Suprapubic skin (tissue), 4 donors: ENCODE measurements around the gene DMKN. TPM values are rescaled to one million over a fixed set of nuclear protein-coding genes. Genes with fewer than 3 reads are reported as not detected.
"Not testable (repeated sequence)": the region's sequence is repeated elsewhere in the genome, so short reads cannot be mapped to it uniquely, and the experiment has no call there.

Source experiments
- DNase-seq, 2 donors: peaks; one replicate each; pipeline ENCODE4 v3.0.0-alpha.2; 2019; ENCODE audit warnings: low spot score in 2 of 2
- H3K27ac ChIP-seq: fragments of 200-600 bp; sonication (generic); one replicate; pipeline ENCODE4 v1.5.1; 2019
- H3K27me3 ChIP-seq: fragments of 200-600 bp; sonication (generic); one replicate; pipeline ENCODE4 v1.5.1; 2019
- H3K36me3 ChIP-seq: fragments of 200-600 bp; sonication (generic); one replicate; pipeline ENCODE4 v1.5.1; 2019
- H3K4me1 ChIP-seq: fragments of 200-600 bp; sonication (generic); one replicate; pipeline ENCODE4 v1.5.1; 2019
- H3K4me3 ChIP-seq: fragments of 200-600 bp; sonication (generic); one replicate; pipeline ENCODE4 v1.5.1; 2019; ENCODE audit warnings: mild to moderate bottlenecking
- H3K9me3 ChIP-seq: fragments of 200-600 bp; sonication (generic); one replicate; pipeline ENCODE4 v1.5.1; 2019
- EP300 ChIP-seq: sonication (generic); formaldehyde crosslinking; IDR thresholded peaks from one replicate; pipeline ENCODE4 v1.6.1; 2017; ENCODE audit warnings: antibody characterized with exemption
- POLR2A ChIP-seq, 2 donors: fragments of 450-650 bp; IDR thresholded peaks; one replicate each; pipeline ENCODE4 v1.6.1; 2017; ENCODE audit warnings: antibody characterized with exemption in 2 of 2, mild to moderate bottlenecking in 2 of 2, moderate library complexity in 2 of 2
- POLR2AphosphoS5 ChIP-seq, 3 donors: sonication (generic); formaldehyde crosslinking; IDR thresholded peaks; one replicate each; pipeline ENCODE4 v1.6.1; 2017; ENCODE audit warnings: antibody characterized with exemption in 3 of 3
- WGBS: methylation state at CpG from one replicate; pipeline ENCODE4 v1.1.5; 2018; 5-methylcytosine and 5-hydroxymethylcytosine counted together
- total RNA-seq, 4 donors: library from RNA; depleted of rRNA; stranded (reverse); fragments of >200 nt; gene quantifications; one replicate each; pipeline ENCODE4 v1.1.0, GENCODE V29; 2016
- TF ChIP-seq, protein P1 (sequence below), 2 donors: fragments of 200-600 bp in 1 of 2; fragments of 450-650 bp in 1 of 2; sonication (generic) in 1 of 2; IDR thresholded peaks; one replicate each; pipeline ENCODE4 v1.5.1; 2016 to 2019; ENCODE audit warnings: antibody characterized with exemption in 2 of 2, mild to moderate bottlenecking in 1 of 2, moderate library complexity in 1 of 2

DMKN gene
- total RNA-seq, 4 donors from 2014 or later, result 2,237 to 6,229 (median 5,437) TPM

DNA sequence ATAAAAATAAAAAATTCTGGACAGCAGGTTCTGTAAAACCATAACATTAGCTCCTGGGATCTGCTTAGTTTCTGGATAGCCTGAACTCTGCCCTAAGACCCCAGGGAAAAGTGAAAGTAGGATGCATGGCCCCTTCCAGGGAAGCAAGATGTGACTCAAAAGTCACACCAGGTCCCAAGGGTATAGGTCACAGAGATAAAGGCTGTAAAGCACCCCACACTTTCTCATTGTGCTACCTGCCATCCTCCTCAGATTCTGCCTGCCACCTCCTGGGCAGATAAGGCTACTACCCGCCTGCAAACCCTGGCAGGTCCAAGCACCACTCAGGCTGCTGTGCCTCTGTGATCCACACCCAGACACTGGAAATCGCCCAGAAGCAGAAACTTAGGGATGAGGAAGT lies 44.8 kb downstream of the DMKN start:
- TF ChIP-seq POLR2A (IDR thresholded peaks at IDR 0.05) (no peak), EP300 (no peak), POLR2AphosphoS5 (IDR thresholded peaks at IDR 0.05) (no peak)
- TF ChIP-seq, protein P1, sequence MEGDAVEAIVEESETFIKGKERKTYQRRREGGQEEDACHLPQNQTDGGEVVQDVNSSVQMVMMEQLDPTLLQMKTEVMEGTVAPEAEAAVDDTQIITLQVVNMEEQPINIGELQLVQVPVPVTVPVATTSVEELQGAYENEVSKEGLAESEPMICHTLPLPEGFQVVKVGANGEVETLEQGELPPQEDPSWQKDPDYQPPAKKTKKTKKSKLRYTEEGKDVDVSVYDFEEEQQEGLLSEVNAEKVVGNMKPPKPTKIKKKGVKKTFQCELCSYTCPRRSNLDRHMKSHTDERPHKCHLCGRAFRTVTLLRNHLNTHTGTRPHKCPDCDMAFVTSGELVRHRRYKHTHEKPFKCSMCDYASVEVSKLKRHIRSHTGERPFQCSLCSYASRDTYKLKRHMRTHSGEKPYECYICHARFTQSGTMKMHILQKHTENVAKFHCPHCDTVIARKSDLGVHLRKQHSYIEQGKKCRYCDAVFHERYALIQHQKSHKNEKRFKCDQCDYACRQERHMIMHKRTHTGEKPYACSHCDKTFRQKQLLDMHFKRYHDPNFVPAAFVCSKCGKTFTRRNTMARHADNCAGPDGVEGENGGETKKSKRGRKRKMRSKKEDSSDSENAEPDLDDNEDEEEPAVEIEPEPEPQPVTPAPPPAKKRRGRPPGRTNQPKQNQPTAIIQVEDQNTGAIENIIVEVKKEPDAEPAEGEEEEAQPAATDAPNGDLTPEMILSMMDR (IDR thresholded peaks at IDR 0.05), result peak; percentile 61 to 68

DNA sequence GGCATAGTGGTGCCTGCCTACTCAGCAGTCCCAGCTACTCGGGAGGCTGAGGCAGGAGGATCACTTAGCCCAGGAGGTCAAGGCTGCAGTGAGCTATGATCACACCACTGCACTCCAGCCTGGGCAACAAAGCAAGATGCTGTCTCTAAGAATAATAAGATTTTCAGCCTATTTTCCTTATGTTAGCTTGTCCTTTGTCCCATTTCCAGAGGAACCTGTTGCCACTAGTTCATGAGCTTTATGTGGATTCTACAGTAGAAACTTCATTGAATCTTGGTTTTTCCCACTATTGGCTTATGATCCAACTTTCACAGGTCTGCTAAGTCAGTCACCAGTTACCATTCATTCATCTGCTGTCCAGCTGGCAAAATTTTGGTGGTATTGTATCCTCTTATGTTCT lies 47.2 kb downstream of the DMKN start:
- DNase-seq, result no peak
- H3K4me1 ChIP-seq, result peaks cover 3% of the 10 kb centered on the region
- no peaks in the 10 kb centered on the region for H3K9me3 ChIP-seq
- H3K36me3 ChIP-seq, result no peaks in the 10 kb centered on the region
- no peaks in the 10 kb centered on the region for H3K27me3 ChIP-seq
- H3K4me3 ChIP-seq, result no peak overlapping the region
- WGBS, result 100% methylated on average over 1 of the region's 1 CpG
- TF ChIP-seq POLR2AphosphoS5 (IDR thresholded peaks at IDR 0.05), result no peak
- no peak for TF ChIP-seq POLR2A (IDR thresholded peaks at IDR 0.05)
- TF ChIP-seq EP300, result no peak
- TF ChIP-seq, protein P1 (IDR thresholded peaks at IDR 0.05), result no peak
- H3K27ac ChIP-seq, result no peak overlapping the region

More for the DNA sequence above, 44.8 kb downstream of the DMKN start:
- no peaks in the 10 kb centered on the region for H3K27me3 ChIP-seq
- no peaks in the 10 kb centered on the region for H3K4me1 ChIP-seq
- 15% methylated on average over 2 of the region's 2 CpGs for WGBS
- no peaks in the 10 kb centered on the region for H3K9me3 ChIP-seq
- no peak overlapping the region for H3K27ac ChIP-seq
- DNase-seq, result no peak
- H3K4me3 ChIP-seq, result no peak overlapping the region
- H3K36me3 ChIP-seq, result no peaks in the 10 kb centered on the region

DNA sequence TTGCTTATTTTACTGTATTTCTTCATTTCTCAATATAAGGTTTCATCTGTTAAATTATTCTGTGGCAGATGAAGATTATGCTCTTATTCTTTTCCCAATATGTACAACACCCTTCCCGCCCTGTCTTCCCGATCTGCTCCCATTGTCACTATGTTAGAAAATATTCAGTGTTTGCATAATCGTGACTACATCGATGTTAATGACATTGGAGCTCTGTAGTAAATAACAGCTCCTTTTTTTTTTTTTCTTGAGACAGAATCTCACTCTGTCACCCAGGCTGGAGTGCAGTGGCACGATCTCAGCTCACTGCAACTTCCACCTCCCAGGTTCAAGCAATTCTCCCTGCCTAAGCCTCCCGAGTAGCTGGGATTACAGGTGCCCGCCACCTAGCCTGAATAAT lies 50.5 kb downstream of the DMKN start:
- H3K9me3 ChIP-seq, DNase-seq, H3K27me3 ChIP-seq, H3K27ac ChIP-seq, H3K36me3 ChIP-seq, H3K4me3 ChIP-seq: not testable (repeated sequence)
- H3K4me1 ChIP-seq, result peaks cover 16% of the 10 kb centered on the region
- 68% methylated on average over 7 of the region's 7 CpGs for WGBS

DNA sequence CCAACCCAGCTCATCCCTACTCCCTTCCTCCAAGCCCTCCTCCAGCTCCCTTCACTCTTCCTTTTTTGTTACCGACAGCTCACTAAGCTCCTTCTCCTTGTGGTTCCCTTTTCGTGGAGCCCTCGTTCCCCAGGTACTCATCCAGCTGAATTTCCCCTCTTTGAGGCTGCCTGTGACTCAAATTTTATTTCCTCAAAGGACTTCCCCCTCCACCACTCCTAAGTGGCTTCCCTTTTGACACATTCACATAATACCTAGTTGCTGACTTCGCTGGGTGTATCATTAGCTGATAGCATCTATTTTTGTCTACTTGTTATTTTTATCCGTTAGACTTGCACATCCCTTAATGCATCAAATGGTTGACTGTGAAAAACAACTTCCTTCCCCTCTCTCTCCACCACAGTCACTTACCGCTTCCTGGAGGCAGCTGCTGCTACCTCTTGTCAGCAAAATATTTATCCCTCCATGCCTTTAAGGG lies 50.9 kb downstream of the DMKN start:
- peaks cover 16% of the 10 kb centered on the region for H3K4me1 ChIP-seq
- DNase-seq, result no peak
- no peak overlapping the region for H3K27ac ChIP-seq

DNA sequence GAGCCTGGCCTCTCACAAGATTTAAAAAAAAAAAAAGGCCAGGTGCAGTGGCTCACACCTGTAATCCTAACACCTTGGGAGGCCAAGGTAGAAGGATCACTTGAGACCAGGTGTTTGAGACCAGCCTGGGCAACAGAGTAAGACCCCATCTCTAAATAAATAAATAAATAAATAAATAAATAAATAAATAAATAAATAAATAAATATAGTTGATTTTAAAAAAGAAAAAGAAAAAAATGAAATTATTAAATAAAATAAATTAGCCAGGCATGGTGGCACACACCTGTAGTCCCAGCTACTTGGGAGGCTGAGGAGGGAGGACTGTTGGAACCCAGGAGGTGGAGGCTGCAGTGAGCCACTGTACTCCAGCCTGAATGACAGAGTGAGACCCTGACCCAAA lies 51.7 kb downstream of the DMKN start:
- DNase-seq, H3K27me3 ChIP-seq, H3K27ac ChIP-seq, H3K4me3 ChIP-seq, H3K9me3 ChIP-seq, H3K36me3 ChIP-seq: not testable (repeated sequence)
- peaks cover 16% of the 10 kb centered on the region for H3K4me1 ChIP-seq

More for the DNA sequence above, 50.9 kb downstream of the DMKN start:
- Histone ChIP-seq H3K9me3 (no peaks in the 10 kb centered on the region), H3K4me3 (no peak overlapping the region), H3K27me3 (no peaks in the 10 kb centered on the region), H3K36me3 (no peaks in the 10 kb centered on the region)
- 27% methylated on average over 6 of the region's 6 CpGs for WGBS
- TF ChIP-seq, protein P1 (IDR thresholded peaks at IDR 0.05), result no peak
- TF ChIP-seq EP300, result no peak
- no peak for TF ChIP-seq POLR2AphosphoS5 (IDR thresholded peaks at IDR 0.05)
- no peak for TF ChIP-seq POLR2A (IDR thresholded peaks at IDR 0.05)

DNA sequence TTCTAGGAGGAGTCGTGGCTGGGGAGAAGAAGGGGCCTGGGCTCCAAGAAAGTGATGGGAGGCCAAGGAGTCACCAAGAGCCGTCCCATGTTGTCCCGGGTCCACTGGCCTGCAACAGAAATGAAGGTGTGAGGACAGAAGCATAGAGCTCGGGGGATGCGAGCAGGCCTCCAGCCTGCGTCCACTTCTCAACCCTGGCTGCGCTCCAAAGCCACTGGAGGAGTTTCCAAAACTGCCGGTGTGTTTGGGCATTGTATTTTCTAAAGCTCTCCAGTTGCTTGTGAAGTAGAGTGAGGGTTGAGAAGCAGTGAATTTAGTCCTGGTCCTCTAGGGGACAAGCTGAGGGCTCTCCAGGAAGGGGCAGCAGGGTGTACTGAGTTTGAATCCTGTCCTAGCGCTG lies 52.4 kb downstream of the DMKN start:
- H3K4me1 ChIP-seq, result peaks cover 16% of the 10 kb centered on the region
- H3K9me3 ChIP-seq, result no peaks in the 10 kb centered on the region
- WGBS, result 80% methylated on average over 9 of the region's 9 CpGs
- no peak for DNase-seq
- TF ChIP-seq EP300 (no peak), POLR2AphosphoS5 (IDR thresholded peaks at IDR 0.05) (no peak), POLR2A (IDR thresholded peaks at IDR 0.05) (no peak)
- TF ChIP-seq, protein P1 (IDR thresholded peaks at IDR 0.05), result no peak
- H3K36me3 ChIP-seq, result no peaks in the 10 kb centered on the region
- no peak overlapping the region for H3K4me3 ChIP-seq
- no peak overlapping the region for H3K27ac ChIP-seq
- H3K27me3 ChIP-seq, result no peaks in the 10 kb centered on the region
